Activated CD8-positive, alpha-beta memory T cell treated with anti-CD3 and anti-CD28 coated beads, Interleukin-2, amount 50 U/mL, for 4 hours (primary cell): ENCODE measurements around the gene GLB1L2.

Experiments
- DNase-seq: peaks from one replicate; pipeline ENCODE4 v3.0.0-alpha.2; 2020

GLB1L2 gene

GRCh38 chr11:134349802-134350355, 18.1 kb downstream of the GLB1L2 start:
- DNase-seq = no peak

- DNase-seq = no peak
Measured at GRCh38 chr11:134350381-134350780, 18.6 kb downstream of the GLB1L2 start.

DNA sequence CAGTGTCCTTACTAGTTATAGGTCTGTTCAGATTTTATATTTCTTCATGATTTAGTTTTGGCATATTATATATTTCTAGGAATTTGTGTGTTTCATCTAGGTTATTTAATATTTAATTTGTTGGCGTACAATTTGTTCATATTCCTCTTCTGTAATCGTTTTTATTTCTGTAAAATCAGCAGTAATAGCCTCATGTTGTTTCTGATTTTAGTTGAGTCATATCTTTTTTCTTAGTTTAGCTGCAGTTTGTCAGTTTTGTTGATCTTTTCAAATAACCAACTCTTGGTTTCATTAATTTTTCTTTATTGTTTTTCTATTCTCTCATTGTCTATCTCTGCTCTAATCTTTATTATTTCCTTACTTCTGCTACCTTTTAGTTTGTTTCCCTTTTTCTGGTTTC, 20.3 kb downstream of the GLB1L2 start:
- no peak for DNase-seq

- DNase-seq = no peak
Measured at GRCh38 chr11:134355136-134355535, 23.3 kb downstream of the GLB1L2 start.

GRCh38 chr11:134355656-134356055, 23.9 kb downstream of the GLB1L2 start:
- DNase-seq = no peak

DNA sequence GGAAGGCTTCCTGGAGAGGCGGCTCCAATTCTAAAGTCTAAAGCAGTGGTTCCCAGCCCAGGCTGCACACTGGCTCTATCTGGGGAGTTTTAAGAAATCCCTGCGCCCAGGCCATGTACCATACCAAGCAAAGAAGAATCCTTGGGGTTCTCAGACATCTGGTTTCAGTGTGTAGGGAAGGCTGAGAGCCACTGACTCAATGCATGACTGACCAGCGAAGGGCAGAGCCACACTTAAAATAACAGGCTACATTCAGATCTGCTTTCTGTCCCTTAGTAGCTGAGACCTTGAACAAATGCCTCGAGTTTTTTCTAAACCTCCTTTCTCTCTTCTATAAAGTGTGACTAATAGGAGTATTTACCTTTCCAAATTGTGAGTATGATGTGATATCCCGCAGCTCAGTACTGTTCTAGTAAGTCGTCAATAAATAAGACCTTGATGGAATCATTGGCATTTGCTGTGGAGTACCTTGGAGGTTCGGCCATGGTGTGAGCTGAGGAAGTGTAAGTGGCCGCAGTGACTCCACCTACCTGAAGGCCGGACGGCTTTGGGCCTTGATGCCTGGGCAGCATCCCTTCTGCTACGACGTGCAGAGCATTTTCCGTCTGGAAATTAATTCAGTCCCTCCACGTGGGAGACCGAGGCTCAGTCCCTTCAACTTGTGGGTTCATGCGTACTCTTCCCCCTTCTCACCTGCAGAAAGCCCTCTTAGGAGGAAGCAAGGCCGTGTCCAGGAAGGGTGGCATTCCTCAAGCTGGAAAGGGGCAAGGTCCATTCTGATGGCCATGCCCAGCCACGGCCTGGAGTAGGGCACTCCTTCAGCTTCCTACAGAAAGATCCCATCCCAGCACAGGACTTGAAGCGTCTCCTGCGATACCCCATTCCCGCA, 25.1 kb downstream of the GLB1L2 start:
- peak; percentile 8 for DNase-seq

DNA sequence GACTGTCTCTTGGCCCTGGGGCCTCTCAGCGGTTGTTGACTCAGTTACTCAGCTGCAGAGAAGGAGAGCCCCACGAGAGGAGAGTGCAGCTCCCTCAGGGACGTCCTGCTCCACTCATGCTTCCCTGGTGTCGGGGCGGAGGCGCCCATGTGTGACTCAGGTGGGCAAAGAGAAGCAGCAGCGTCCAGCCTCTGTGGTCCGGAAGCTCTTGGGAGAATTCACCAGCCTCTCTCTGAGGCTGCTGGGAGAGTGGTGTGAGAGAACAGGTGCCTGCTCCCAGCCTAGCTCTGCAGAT, 25.7 kb downstream of the GLB1L2 start:
- no peak for DNase-seq

DNA sequence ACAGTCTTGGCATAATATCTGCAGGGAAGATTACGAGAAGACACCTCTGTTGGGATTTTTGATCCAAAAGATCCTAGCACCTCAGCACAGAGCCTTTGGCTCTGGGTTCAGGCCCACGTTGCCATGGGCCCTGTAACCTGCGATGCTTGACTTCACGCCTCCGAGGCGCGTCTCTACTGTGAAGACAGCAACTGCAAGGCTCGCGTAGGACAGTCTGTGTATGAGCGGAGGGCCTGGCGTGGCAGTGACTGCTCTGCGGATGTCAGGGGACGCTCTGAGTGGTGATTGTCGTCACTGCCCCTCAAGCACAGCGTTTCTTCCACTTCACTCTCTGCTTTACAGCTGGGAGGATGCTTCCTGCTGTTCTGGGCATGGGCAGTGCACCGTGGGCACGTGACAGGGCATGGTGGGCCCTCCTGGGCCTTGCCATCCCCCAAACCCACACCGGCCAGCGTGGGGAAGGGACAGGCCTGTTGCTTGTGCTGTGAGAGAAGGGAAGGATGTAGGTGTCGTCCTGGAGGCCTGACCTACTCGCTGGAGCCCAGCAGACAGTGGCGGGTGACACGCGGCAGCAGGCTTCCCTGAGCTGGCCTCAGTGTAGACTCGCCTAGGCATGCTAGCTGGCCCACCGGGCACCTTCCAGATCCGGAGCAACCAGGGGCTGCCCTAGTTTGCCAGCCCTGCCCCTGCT, 26.5 kb downstream of the GLB1L2 start:
- peak; percentile 11 for DNase-seq

DNA sequence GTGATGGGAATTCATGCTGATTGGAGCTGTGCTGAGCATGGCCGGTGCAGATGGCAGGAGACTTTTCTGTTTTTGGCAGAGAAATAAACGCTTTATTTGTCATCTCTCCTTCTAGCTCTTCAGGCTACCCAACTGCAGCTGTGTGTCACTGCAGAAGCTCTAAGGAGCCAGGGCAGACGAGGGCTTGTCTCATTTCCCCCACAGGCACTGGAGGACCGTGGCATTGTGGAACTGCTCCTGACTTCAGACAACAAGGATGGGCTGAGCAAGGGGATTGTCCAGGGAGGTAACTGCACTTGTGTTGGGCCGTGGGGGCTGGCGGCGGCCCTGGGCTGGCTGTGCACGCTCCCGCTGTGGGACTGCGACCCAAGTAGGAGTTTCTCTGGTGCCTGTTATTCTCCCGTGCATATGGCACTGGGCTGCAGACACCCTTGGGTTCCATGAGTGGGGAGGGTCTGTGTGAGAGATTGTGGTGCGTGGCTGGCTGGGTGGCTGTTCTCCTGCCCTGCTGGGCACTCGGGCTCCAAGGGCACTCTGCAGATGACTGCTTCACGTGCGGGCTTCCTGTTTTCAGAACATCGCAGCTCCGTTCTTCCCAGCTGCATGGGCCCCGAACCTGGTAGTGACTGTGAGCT, 27.2 kb downstream of the GLB1L2 start:
- DNase-seq = peak; percentile 7

DNA sequence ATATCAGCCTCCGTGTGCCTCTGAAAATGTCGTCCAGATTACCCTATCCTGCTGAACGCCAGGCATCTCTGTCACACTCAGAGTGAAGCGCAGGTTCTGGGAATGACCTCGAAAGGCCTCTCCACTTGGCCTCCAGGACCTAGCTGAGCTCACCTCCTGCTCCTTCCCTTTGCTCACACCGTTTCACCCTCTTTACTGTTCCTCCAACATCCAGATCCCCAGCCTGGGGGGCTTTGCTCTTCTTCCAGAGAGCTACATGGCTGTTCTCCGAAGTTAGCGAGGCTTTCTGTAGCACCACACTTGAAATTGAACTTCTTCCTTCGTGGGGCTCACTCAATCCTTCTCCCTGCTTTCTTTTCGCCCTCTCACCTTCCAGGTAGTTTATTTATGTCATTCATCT, 27.9 kb downstream of the GLB1L2 start:
- no peak for DNase-seq

GRCh38 chr11:134360050-134360835, 28.5 kb downstream of the GLB1L2 start:
- DNase-seq = peak; percentile 67

- no peak for DNase-seq
Measured at GRCh38 chr11:134361661-134362060, 29.9 kb downstream of the GLB1L2 start.

DNA sequence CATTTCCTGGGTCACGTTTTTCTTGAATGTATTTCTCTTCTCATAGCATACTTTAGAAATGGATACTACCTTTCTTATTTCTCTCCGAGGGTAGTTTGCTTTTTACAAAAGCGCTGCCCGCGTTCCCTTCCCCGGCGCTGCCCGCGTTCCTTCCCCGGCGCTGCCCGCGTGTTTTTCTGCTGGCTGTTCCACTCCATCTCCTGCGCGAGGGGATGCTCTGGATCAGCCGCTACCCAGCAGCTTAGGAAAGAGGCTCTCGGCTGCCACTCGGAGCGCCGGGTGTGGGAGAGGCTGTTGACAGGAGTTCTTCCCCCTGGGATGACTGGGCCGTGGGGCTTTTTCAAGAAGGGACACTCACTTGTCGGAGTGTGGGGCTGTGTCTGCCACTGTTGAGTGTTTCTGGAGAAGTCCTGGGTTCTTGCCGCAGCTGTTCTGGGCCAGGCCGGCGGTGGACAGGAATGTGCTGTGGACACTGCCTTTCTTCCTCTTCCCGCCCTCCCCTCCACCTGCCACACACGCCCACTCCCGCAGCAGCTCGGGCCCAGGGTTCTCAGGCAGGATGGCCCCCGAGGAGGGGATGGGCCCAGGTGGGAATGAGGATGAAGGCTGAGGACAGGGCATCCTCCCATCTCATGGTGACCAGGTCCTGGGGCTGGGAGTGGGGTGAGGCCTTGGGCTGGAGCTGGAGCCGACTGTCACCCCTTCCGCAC, 30.6 kb downstream of the GLB1L2 start:
- DNase-seq = no peak

DNA sequence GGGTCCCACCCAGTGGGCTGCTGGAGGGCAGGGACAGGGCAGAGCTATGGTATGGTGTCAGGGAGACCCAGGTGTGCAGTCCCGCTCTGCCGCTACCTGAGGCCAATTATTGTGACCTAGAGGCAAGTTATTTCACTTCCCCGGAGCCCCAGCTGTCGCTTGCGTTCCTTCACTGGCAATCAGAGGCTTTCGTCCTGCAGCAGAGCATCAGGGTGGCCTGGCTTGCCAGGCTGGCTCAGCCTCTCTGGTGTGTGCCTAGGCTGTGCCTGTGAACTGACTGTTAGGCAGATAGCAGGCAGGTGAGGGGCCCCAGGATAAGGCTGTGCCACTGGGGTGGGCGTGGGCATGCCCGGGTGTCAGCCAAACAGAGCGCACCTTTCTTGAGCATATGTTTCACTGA, 31.4 kb downstream of the GLB1L2 start:
- no peak for DNase-seq

DNA sequence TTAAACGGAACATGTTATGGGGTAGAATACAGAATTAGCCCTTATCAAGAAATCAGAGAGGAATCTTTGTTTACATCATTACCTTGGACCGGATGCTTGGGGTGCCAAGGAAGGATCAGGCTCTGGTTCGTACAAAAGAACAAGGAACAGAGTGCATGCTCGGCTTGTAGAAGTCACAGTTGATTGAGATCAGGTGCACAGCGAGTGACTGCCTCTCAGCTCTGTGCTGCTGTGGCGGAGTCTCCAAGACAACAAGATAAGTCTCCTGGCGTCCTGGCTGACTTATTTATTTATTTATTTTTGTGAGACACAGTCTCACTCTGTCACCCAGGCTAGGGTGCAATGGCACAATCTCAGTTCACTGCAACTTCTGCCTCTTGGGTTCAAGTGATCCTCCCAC, 31.8 kb downstream of the GLB1L2 start:
- DNase-seq = no peak

DNA sequence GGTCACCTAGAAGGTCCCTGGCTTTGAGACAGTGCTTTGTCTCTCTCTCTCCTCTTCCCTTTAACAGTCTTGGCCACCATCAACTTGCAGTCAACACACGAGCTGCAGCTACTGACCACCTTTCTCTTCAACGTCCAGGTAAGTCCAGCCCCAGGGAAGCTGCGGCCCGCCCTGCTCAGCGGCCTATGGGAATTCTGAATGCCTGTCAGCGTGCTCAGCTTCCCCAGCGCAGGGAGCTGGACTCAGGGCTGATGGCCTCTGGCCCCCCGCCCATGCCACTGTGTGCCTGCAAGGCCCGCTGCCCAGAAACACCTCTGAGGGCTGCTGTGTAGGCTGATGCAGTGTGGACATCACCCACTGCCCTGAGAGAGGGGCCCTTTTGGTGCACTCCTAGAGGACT, 32.5 kb downstream of the GLB1L2 start:
- DNase-seq = no peak

DNA sequence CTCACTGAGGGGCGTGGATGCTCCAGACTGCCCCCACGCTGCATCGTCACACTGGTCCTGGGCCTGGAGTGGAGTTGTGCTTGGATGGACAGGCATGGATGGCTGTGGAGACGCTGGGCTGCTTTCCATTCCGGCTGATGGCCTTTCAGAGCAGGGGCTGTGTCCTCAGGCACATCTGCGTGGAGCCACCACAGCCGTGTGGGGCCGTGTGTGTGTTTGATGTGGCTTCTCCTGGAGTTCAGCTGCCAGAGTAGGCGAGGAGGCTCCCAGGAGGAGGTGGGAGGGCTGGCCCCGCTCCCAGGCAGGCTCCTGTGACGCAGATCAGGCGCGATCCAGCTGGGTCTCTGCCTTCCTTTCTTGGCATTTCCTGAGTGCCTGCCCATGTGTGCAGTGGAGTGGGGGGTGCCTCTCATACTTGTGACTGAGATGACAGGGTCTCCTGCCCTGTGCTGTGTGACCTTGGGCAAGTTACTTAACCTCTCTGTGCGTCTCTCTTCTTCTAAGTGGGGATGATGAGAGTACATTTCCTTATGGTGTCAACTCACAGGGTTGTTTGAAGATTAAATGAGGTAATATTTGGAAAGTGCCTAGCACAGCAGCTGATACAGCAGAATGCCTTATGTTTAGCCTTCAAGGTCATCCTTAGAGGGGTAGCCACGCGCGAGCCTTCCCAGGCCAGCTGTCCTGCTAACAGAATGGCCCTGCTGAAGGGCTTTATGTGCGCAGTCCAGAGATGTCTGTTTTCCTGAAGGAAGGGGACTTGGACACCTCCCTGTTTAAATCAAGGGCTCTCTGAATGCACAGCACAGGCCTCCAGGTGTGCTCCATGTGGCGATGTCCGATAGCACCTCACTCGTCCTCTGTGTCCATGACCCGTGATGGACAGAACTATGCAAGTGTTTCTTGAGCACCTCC, 33.5 kb downstream of the GLB1L2 start:
- DNase-seq = no peak

GRCh38 chr11:134366254-134366653, 34.5 kb downstream of the GLB1L2 start:
- no peak for DNase-seq

DNA sequence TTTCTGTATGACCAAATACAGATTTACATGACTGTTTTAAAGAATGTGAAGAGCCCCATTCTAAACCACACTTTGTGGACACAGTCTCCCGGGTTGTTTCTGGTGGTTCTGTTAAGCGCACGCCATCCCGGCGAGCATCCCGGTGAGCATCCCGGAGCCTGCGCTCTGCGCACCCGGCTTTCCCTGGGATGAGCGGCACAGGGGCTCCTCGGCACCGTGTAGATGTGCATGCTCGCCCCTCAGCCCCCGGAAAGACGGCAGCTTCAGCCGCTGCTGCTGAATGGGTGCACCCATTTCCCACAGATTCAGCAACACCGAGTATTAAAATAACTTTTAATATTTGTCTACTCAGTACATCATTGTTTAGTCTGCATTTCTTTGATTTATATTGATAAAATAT, 36.0 kb downstream of the GLB1L2 start:
- DNase-seq = no peak

- DNase-seq = no peak
Measured at GRCh38 chr11:134369656-134370525, 38.1 kb downstream of the GLB1L2 start.
